OCI-LY7 (cell line): ENCODE results near the gene AAR2.

Source experiments
- EZH2phosphoT487 ChIP-seq: fragments of 200-600 bp; sonication (generic); IDR thresholded peaks from 2 replicates; pipeline ENCODE4 v1.6.1; 2018; ENCODE audit warnings: low read depth, borderline replicate concordance, mild to moderate bottlenecking, mixed run types, antibody characterized with exemption, low read length, moderate library complexity, mixed read lengths
- TF ChIP-seq, protein P1 (sequence below): fragments of 200-600 bp; sonication (generic); conservative IDR thresholded peaks from 2 replicates; pipeline ENCODE4 v1.5.1; 2014; ENCODE audit warnings: mild to moderate bottlenecking, antibody characterized with exemption, low read length, moderate library complexity, mixed read lengths

DNA sequence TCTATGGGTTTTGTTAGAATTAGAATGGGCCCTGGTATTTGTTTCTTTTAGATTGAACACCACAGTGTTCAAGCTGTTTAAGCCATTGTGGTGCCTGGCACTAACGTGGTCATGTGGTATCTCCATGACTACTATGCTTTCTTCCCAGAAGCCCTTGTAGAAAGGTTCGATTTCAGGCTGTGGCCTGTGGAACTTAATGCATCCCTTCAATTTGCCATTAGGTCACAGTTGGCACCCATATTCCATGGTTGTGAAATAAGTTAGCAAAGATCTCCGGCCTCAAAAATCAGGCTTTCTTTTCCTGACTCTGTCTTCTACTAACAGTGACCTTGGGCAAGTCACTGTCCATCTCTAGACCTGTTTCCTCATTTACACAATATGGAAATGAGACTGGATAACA, 31.3 kb upstream of the AAR2 start:
- TF ChIP-seq, protein P1, sequence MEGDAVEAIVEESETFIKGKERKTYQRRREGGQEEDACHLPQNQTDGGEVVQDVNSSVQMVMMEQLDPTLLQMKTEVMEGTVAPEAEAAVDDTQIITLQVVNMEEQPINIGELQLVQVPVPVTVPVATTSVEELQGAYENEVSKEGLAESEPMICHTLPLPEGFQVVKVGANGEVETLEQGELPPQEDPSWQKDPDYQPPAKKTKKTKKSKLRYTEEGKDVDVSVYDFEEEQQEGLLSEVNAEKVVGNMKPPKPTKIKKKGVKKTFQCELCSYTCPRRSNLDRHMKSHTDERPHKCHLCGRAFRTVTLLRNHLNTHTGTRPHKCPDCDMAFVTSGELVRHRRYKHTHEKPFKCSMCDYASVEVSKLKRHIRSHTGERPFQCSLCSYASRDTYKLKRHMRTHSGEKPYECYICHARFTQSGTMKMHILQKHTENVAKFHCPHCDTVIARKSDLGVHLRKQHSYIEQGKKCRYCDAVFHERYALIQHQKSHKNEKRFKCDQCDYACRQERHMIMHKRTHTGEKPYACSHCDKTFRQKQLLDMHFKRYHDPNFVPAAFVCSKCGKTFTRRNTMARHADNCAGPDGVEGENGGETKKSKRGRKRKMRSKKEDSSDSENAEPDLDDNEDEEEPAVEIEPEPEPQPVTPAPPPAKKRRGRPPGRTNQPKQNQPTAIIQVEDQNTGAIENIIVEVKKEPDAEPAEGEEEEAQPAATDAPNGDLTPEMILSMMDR = no peak
- no peak for TF ChIP-seq EZH2phosphoT487
